Esophagus (tissue), 2 donors: ENCODE data around the gene ELOVL5. TPM values are rescaled to one million over a fixed set of nuclear protein-coding genes. Genes with fewer than 3 reads are reported as not detected.

ENCODE experiments used
- polyA plus RNA-seq, 2 donors: library from polyadenylated mRNA; stranded (reverse); fragments of 200-250 nt; gene quantifications; one replicate each; pipeline ENCODE4 v1.2.3, GENCODE V29; 2013
- donor health status: healthy with polysubstance abuse.
- donor health status: Bipolar disorder and iron deficiency.

ELOVL5 gene
- polyA plus RNA-seq, 2 donors, result 9.5 to 20.1 TPM

Other genes with a start within 250 kb of the ELOVL5 start
- gene GCM1, start 200.1 kb downstream of the ELOVL5 start, polyA plus RNA-seq, result not detected
- gene GCLC, start 196.2 kb upstream of the ELOVL5 start, polyA plus RNA-seq, result 10 to 100 TPM; 12.9 to 22.6 TPM